Ishikawa (cell line): Measurements from ENCODE around the gene AKT1S1.

Source experiments
- CEBPB ChIP-seq: IDR thresholded peaks from 2 replicates; pipeline ENCODE4 v1.6.1; 2012
- CREB1 ChIP-seq: IDR thresholded peaks from 2 replicates; pipeline ENCODE4 v1.6.1; 2012; ENCODE audit warnings: low read depth
- EGR1 ChIP-seq: IDR thresholded peaks from 2 replicates; pipeline ENCODE4 v1.6.1; 2012
- EP300 ChIP-seq: IDR thresholded peaks from 2 replicates; pipeline ENCODE4 v1.6.1; 2012; ENCODE audit warnings: borderline replicate concordance
- FOXM1 ChIP-seq: IDR thresholded peaks from 2 replicates; pipeline ENCODE4 v1.6.1; 2012; ENCODE audit warnings: low read depth, borderline replicate concordance
- MAX ChIP-seq: IDR thresholded peaks from 2 replicates; pipeline ENCODE4 v1.6.1; 2012
- NFIC ChIP-seq: IDR thresholded peaks from 2 replicates; pipeline ENCODE4 v1.6.1; 2012
- RAD21 ChIP-seq: IDR thresholded peaks from 2 replicates; pipeline ENCODE4 v1.6.1; 2012; ENCODE audit warnings: low read depth
- REST ChIP-seq: IDR thresholded peaks from 2 replicates; pipeline ENCODE4 v1.6.1; 2012; ENCODE audit warnings: low read depth, mild to moderate bottlenecking
- TAF1 ChIP-seq: IDR thresholded peaks from 2 replicates; pipeline ENCODE4 v1.6.1; 2012; ENCODE audit warnings: low read depth, mild to moderate bottlenecking
- TCF12 ChIP-seq: IDR thresholded peaks from 2 replicates; pipeline ENCODE4 v1.6.1; 2012; ENCODE audit warnings: low read depth
- TEAD4 ChIP-seq: IDR thresholded peaks from 2 replicates; pipeline ENCODE4 v1.6.1; 2012
- USF1 ChIP-seq: IDR thresholded peaks from 2 replicates; pipeline ENCODE4 v1.6.1; 2012
- YY1 ChIP-seq: IDR thresholded peaks from 2 replicates; pipeline ENCODE4 v1.6.1; 2012; ENCODE audit warnings: low read depth
- ZBTB7A ChIP-seq: IDR thresholded peaks from 2 replicates; pipeline ENCODE4 v1.6.1; 2012; ENCODE audit warnings: low read depth

Gene AKT1S1

GRCh38 chr19:49878744-49879070 is 1.6 kb upstream of the AKT1S1 start:
- TF ChIP-seq MAX (no peak), RAD21 (no peak), REST (no peak), YY1 (no peak), EP300 (no peak), CREB1 (no peak), TEAD4 (no peak), TCF12 (no peak), NFIC (no peak), CEBPB (no peak), EGR1 (no peak), ZBTB7A (no peak), FOXM1 (no peak), TAF1 (no peak), USF1 (no peak)

- no peak for TF ChIP-seq TEAD4
- no peak for TF ChIP-seq MAX
- 0 out of 2 replicates have a peak, but pooled peaks have one; percentile 1 for TF ChIP-seq ZBTB7A
- TF ChIP-seq FOXM1: no peak
- TF ChIP-seq REST: no peak
- no peak for TF ChIP-seq CEBPB
- no peak for TF ChIP-seq CREB1
Observed at GRCh38 chr19:49877879-49878743, 956 bp upstream of the AKT1S1 start.

- TF ChIP-seq CEBPB: peak; percentile 41; the same call in 1 of the 2 replicates
- TF ChIP-seq CREB1: peak; percentile 92
- no peak for TF ChIP-seq NFIC
- no peak for TF ChIP-seq REST
- no peak; the same call in 1 of the 2 replicates for TF ChIP-seq TEAD4
- TF ChIP-seq ZBTB7A: no peak
- peak; percentile 36; the same call in 1 of the 2 replicates for TF ChIP-seq EP300
- TF ChIP-seq FOXM1: no peak
- TF ChIP-seq EGR1: peak; percentile 97
- peak; percentile 85 for TF ChIP-seq USF1
- peak; percentile 99 for TF ChIP-seq YY1
- TF ChIP-seq TAF1: peak; percentile 43
- peak; percentile 23; the same call in 1 of the 2 replicates for TF ChIP-seq TCF12
- peak; percentile 86 for TF ChIP-seq MAX
Observed at GRCh38 chr19:49876422-49877019, 634 bp downstream of the AKT1S1 start.

- TF ChIP-seq CREB1: no peak
- no peak for TF ChIP-seq NFIC
- TF ChIP-seq RAD21: no peak
- TF ChIP-seq REST: no peak
- peak; percentile 68; the same call in 1 of the 2 replicates for TF ChIP-seq ZBTB7A
- TF ChIP-seq EGR1: no peak
Observed at GRCh38 chr19:49875857-49876421, 1.2 kb downstream of the AKT1S1 start.
